H9 (cell line): Measurements from ENCODE around the gene GAREM1. TPM values are rescaled to one million over a fixed set of nuclear protein-coding genes. Genes with fewer than 3 reads are reported as not detected.

ENCODE experiments used
- DNase-seq: peaks from one replicate; pipeline ENCODE4 v3.0.0-alpha.2; 2017
- H2AFZ ChIP-seq: one replicate; pipeline ENCODE4 v1.6.1; 2013; ENCODE audit warnings: mild to moderate bottlenecking, low read length, control low read depth, moderate library complexity
- H2AK5ac ChIP-seq: 2 replicates; pipeline ENCODE4 v1.6.1; 2013; ENCODE audit warnings: low read length, control low read depth, mixed read lengths; ENCODE audit not compliant: insufficient read length
- H2BK120ac ChIP-seq: one replicate; pipeline ENCODE4 v1.6.1; 2013; ENCODE audit warnings: low read depth, mild to moderate bottlenecking, low read length, control low read depth, inconsistent platforms; ENCODE audit not compliant: poor library complexity, severe bottlenecking
- H2BK12ac ChIP-seq: 2 replicates; pipeline ENCODE4 v1.6.1; 2013; ENCODE audit warnings: low read length, control low read depth, mixed read lengths, low read depth; ENCODE audit not compliant: insufficient read length
- H2BK15ac ChIP-seq: 2 replicates; pipeline ENCODE4 v1.6.1; 2013; ENCODE audit warnings: low read depth, low read length, control low read depth
- H2BK20ac ChIP-seq: one replicate; pipeline ENCODE4 v1.6.1; 2013; ENCODE audit warnings: low read depth, mild to moderate bottlenecking, low read length, control low read depth, inconsistent platforms; ENCODE audit not compliant: poor library complexity, severe bottlenecking
- H2BK5ac ChIP-seq: 2 replicates; pipeline ENCODE4 v1.6.1; 2013; ENCODE audit warnings: low read length, control low read depth, mixed read lengths; ENCODE audit not compliant: insufficient read length
- H3K14ac ChIP-seq: 2 replicates; pipeline ENCODE4 v1.6.1; 2013; ENCODE audit warnings: low read length, control low read depth; ENCODE audit not compliant: insufficient read depth
- H3K18ac ChIP-seq: 2 replicates; pipeline ENCODE4 v1.6.1; 2013; ENCODE audit warnings: low read depth, mild to moderate bottlenecking, mixed read lengths, low read length, control low read depth; ENCODE audit not compliant: insufficient read length
- H3K23ac ChIP-seq: 2 replicates; pipeline ENCODE4 v1.6.1; 2013; ENCODE audit warnings: low read length, control low read depth, mixed read lengths, low read depth; ENCODE audit not compliant: insufficient read length
- H3K23me2 ChIP-seq: 2 replicates; pipeline ENCODE4 v1.6.1; 2013; ENCODE audit warnings: low read depth, mild to moderate bottlenecking, mixed read lengths, low read length, control low read depth; ENCODE audit not compliant: insufficient read length, poor library complexity, severe bottlenecking
- H3K27ac ChIP-seq: 2 replicates; pipeline ENCODE4 v1.5.1; 2013; ENCODE audit warnings: low read length, control low read depth, mixed read lengths, low read depth; ENCODE audit not compliant: insufficient read length
- H3K27me3 ChIP-seq: 2 replicates; pipeline ENCODE4 v1.6.1; 2013; ENCODE audit warnings: low read length, control low read depth, inconsistent platforms; ENCODE audit not compliant: insufficient read depth
- H3K4ac ChIP-seq: 2 replicates; pipeline ENCODE4 v1.6.1; 2013; ENCODE audit warnings: low read depth, mild to moderate bottlenecking, control low read depth, inconsistent platforms, low read length, moderate library complexity
- H3K4me1 ChIP-seq: 2 replicates; pipeline ENCODE4 v1.6.1; 2013; ENCODE audit warnings: low read length, control low read depth, inconsistent platforms; ENCODE audit not compliant: insufficient read depth
- H3K4me2 ChIP-seq: 2 replicates; pipeline ENCODE4 v1.6.1; 2013; ENCODE audit warnings: low read length, control low read depth, mixed read lengths; ENCODE audit not compliant: insufficient read length, insufficient read depth
- H3K56ac ChIP-seq: 2 replicates; pipeline ENCODE4 v1.6.1; 2013; ENCODE audit warnings: low read depth, mild to moderate bottlenecking, mixed read lengths, low read length, control low read depth; ENCODE audit not compliant: insufficient read length
- H3K79me1 ChIP-seq: 2 replicates; pipeline ENCODE4 v1.6.1; 2013; ENCODE audit warnings: low read depth, mild to moderate bottlenecking, moderate library complexity, low read length, control low read depth, inconsistent platforms; ENCODE audit not compliant: insufficient read depth, poor library complexity, severe bottlenecking
- H3K79me2 ChIP-seq: 2 replicates; pipeline ENCODE4 v1.6.1; 2013; ENCODE audit warnings: low read length, control low read depth, inconsistent platforms; ENCODE audit not compliant: insufficient read depth
- H3K9ac ChIP-seq: 2 replicates; pipeline ENCODE4 v1.6.1; 2013; ENCODE audit warnings: low read length, control low read depth, mixed read lengths; ENCODE audit not compliant: insufficient read length; ENCODE audit errors: extremely low read depth
- H3K9me3 ChIP-seq: one replicate; pipeline ENCODE4 v1.6.1; 2013; ENCODE audit warnings: low read depth, low read length, inconsistent platforms; ENCODE audit not compliant: control insufficient read depth
- H3T11ph ChIP-seq: one replicate; pipeline ENCODE4 v1.6.1; 2013; ENCODE audit warnings: mild to moderate bottlenecking, low read length, control low read depth, inconsistent platforms
- H4K20me1 ChIP-seq: one replicate; pipeline ENCODE4 v1.6.1; 2013; ENCODE audit not compliant: control insufficient read depth, insufficient read length, insufficient read depth
- H4K5ac ChIP-seq: 2 replicates; pipeline ENCODE4 v1.6.1; 2013; ENCODE audit warnings: low read depth, mild to moderate bottlenecking, mixed read lengths, low read length, control low read depth; ENCODE audit not compliant: insufficient read length
- H4K8ac ChIP-seq: replicated peaks from 2 replicates; pipeline ENCODE4 v1.6.1; 2013; ENCODE audit warnings: low read length, control low read depth, mixed read lengths, low read depth; ENCODE audit not compliant: insufficient read length
- H4K91ac ChIP-seq: 2 replicates; pipeline ENCODE4 v1.6.1; 2013; ENCODE audit warnings: low read depth, mild to moderate bottlenecking, moderate library complexity, mixed read lengths, low read length, control low read depth; ENCODE audit not compliant: insufficient read length
- H3K27ac Mint-ChIP-seq, 3 experiments: 2 replicates in 2 of 3; 3 replicates in 1 of 3; pipeline ENCODE4 v1.8.0; 2020 to 2021; ENCODE audit warnings: mixed read lengths in 3 of 3, mild to moderate bottlenecking in 1 of 3, moderate library complexity in 1 of 3
- H3K27me3 Mint-ChIP-seq: 2 replicates; pipeline ENCODE4 v1.8.0; 2021; ENCODE audit warnings: low read depth, mild to moderate bottlenecking, moderate library complexity, mixed read lengths
- H3K36me3 Mint-ChIP-seq, 3 experiments: 2 replicates in 2 of 3; 3 replicates in 1 of 3; pipeline ENCODE4 v1.8.0; 2020 to 2021; ENCODE audit warnings: low read depth in 3 of 3, mixed read lengths in 3 of 3; ENCODE audit not compliant: insufficient read depth in 1 of 3
- H3K4me1 Mint-ChIP-seq, 2 experiments: 2 replicates each; pipeline ENCODE4 v1.8.0; 2020; ENCODE audit warnings: mixed read lengths in 2 of 2
- H3K4me3 Mint-ChIP-seq, 2 experiments: 2 replicates in 1 of 2; 3 replicates in 1 of 2; pipeline ENCODE4 v1.8.0; 2020 to 2021; ENCODE audit warnings: mild to moderate bottlenecking in 2 of 2, mixed read lengths in 2 of 2, moderate library complexity in 1 of 2
- H3K9me3 Mint-ChIP-seq, 2 experiments: 2 replicates in 1 of 2; 3 replicates in 1 of 2; pipeline ENCODE4 v1.8.0; 2020; ENCODE audit warnings: mild to moderate bottlenecking in 2 of 2, mixed read lengths in 2 of 2, moderate library complexity in 1 of 2
- WGBS: extraction: QIAGEN DNeasy Blood & Tissue Kit; methylation state at CpG from one replicate; pipeline ENCODE4 v1.1.7; 2013; ENCODE audit warnings: missing lambda C conversion rate, low lambda C conversion rate, mixed read lengths; ENCODE audit not compliant: insufficient read length; ENCODE audit errors: extremely low coverage; 5-methylcytosine and 5-hydroxymethylcytosine counted together
- total RNA-seq: library from RNA; stranded (reverse); gene quantifications from 2 replicates; pipeline ENCODE4 v1.2.1, GENCODE V29; 2021
- TF ChIP-seq, protein P1 (sequence below): fragments of 200-600 bp; sonication (generic); conservative IDR thresholded peaks from 3 replicates; pipeline ENCODE4 v1.8.0; 2021; ENCODE audit warnings: antibody characterized with exemption, mild to moderate bottlenecking

The GAREM1 gene
- total RNA-seq, 1 experiment from 2014 or later = 4.4 TPM

DNA sequence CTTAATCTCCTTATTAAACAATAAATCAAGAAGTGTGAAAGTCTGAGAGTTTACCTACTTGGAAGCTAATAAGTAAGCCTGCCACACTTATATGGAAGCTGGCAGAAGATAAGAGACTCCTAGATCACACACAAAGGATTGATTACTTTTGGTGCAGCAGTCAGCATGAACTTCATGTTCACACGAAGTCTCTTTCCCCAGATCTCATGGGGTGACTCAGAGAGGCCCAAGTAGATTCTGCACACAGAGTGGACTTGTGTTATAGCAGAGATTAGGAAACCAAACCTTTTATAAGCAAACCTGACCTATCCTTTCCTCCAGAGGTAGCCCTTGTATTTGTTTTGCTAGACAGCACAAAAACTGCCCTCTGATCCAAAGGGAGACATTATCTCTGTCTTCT lies 9.9 kb upstream of the GAREM1 start:
- Histone ChIP-seq H2BK15ac (no peak overlapping the region), H4K8ac (no peak overlapping the region), H3K23me2 (no peaks in the 10 kb centered on the region), H3K79me2 (no peaks in the 10 kb centered on the region), H2BK5ac (no peak overlapping the region), H3K56ac (no peak overlapping the region), H3K27me3 (no peaks in the 10 kb centered on the region), H3K23ac (no peak overlapping the region), H3K9ac (no peak overlapping the region), H2BK120ac (no peak overlapping the region), H4K20me1 (no peaks in the 10 kb centered on the region), H3K9me3 (no peaks in the 10 kb centered on the region), H4K5ac (no peak overlapping the region), H3K4me1 (no peaks in the 10 kb centered on the region), H3T11ph (no peak overlapping the region), H3K18ac (no peak overlapping the region), H3K14ac (no peak overlapping the region), H2AK5ac (no peak overlapping the region), H3K4ac (no peak overlapping the region), H2AFZ (no peak overlapping the region), H3K79me1 (no peaks in the 10 kb centered on the region), H3K4me2 (no peak overlapping the region), H2BK20ac (no peak overlapping the region), H2BK12ac (no peak overlapping the region), H3K27ac (no peak overlapping the region), H4K91ac (no peak overlapping the region)
- DNase-seq = no peak
- Mint-ChIP-seq H3K4me1 (peaks cover 4 to 9% of the 10 kb centered on the region in 2 experiments), H3K27ac (no peak overlapping the region), H3K4me3 (no peak overlapping the region), H3K36me3 (no peaks in the 10 kb centered on the region), H3K9me3 (no peaks in the 10 kb centered on the region), H3K27me3 (no peaks in the 10 kb centered on the region; the same call in 1 of the 2 replicates)
- no CpG with 5 or more reads among the region's 1 CpG for WGBS
- TF ChIP-seq, protein P1, sequence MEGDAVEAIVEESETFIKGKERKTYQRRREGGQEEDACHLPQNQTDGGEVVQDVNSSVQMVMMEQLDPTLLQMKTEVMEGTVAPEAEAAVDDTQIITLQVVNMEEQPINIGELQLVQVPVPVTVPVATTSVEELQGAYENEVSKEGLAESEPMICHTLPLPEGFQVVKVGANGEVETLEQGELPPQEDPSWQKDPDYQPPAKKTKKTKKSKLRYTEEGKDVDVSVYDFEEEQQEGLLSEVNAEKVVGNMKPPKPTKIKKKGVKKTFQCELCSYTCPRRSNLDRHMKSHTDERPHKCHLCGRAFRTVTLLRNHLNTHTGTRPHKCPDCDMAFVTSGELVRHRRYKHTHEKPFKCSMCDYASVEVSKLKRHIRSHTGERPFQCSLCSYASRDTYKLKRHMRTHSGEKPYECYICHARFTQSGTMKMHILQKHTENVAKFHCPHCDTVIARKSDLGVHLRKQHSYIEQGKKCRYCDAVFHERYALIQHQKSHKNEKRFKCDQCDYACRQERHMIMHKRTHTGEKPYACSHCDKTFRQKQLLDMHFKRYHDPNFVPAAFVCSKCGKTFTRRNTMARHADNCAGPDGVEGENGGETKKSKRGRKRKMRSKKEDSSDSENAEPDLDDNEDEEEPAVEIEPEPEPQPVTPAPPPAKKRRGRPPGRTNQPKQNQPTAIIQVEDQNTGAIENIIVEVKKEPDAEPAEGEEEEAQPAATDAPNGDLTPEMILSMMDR = no peak
